DMS153 treated with DMSO at 0.1 percent for 48 hours (cell line): Measurements from ENCODE around the gene WDR43.

Experiments
- DNase-seq: peaks from one replicate; lab custom pipeline; 2025; ENCODE audit not compliant: unreplicated experiment; lab: John Stamatoyannopoulos, UW

WDR43 gene

DNA sequence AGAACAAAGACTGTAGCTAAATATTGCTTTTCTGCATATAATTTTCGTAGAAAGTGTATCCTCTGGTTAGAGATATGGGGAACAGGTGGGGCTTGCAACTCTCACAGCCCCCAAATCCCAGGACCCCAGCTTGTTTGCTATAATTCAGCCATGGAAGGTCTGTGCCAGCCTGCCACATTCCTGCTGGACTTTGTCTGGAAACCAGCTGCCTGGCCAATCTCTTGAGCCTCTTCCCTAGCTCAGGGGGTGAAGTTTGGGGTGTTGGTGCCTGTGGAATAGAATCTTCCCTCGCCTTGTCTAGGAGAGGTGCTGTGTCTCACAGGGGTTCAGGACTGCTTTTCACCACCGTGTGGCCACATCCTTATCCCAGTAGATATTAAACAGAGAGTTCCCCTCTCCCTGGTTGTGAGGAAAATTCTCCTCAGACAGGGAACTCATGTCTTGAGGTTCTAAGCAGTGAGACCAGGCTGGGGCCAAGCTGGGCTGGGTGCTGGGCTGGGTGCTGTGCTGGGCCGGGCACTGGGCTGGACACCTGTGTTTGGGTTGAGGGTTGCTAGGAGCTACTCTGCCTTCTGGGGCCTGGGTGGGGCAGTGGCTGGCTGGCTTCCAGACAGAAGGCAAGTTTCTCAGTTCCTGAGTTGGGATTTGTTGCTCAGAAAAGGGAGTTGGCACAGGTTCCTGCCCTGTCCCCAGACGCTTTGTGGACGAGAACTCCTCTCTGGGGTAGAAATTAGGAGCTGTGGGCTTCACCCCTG, 98.9 kb downstream of the WDR43 start:
- no peak for DNase-seq

DNA sequence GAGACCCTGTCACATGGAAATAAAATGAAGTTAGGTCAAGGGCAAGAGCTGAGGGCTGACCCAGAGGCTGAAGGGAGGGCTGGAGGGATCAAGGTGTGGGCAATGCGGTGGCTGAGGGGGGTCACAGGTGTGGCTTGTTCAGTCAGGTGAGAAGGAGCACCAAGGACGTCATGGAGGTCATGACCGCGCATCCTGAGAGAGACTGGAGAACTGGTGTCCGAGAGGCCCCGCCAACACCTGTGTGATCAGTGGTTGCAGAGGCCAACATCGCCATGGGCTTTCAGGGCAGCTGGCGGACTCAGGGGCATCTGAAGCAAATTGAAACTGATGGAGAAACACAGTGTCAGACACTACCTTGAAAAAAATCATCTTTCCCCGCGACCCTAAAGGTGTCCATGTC, 99.6 kb downstream of the WDR43 start:
- DNase-seq: no peak

DNA sequence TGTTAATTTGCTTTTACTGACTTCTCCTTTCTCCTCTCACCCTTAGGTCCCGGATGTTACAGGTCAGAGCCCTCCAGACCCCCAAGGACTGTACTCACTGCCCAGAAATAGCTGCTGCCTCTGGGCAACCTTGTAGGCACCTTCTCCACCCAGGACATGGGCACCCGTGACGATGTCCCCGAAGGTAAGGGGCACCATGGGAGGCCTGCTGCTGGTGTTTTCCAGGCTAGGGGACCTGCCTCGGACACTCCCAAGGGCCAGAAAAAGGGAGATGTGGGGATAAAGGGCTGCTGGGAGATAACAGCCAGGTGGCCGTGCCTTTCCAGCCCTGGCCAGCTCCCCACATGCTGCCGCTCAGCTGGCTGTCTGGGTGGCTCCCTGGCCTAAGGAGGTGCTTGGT, 100.2 kb downstream of the WDR43 start:
- DNase-seq: no peak

- no peak for DNase-seq
Observed at GRCh38 chr2:28995765-28996750, 101.6 kb downstream of the WDR43 start.

GRCh38 chr2:28997237-28997846, 102.9 kb downstream of the WDR43 start:
- no peak for DNase-seq
